HepG2 (cell line): ENCODE results near the gene SYCE3. TPM values are rescaled to one million over a fixed set of nuclear protein-coding genes. Genes with fewer than 3 reads are reported as not detected.
A peak's percentile ranks its signal among the peaks of the same experiment; 100 is the strongest.

ENCODE experiments used
- AHR ChIP-seq: IDR thresholded peaks from 2 replicates; pipeline ENCODE4 v1.6.1; 2018; ENCODE audit warnings: missing genetic modification reagents, missing compliant biosample characterization
- ATF7 ChIP-seq, 2 experiments: fragments of 450-650 bp in 1 of 2; sonication (generic) in 1 of 2; formaldehyde crosslinking in 1 of 2; IDR thresholded peaks; 2 replicates each; pipeline versions ENCODE4 v1.4.0 to v1.6.1; 2016 to 2020; ENCODE audit warnings: antibody characterized with exemption in 1 of 2, mild to moderate bottlenecking in 1 of 2, missing genetic modification reagents in 1 of 2
- CENPBD1 ChIP-seq: sonication (generic); formaldehyde crosslinking; IDR thresholded peaks from 2 replicates; pipeline ENCODE4 v1.8.0; 2022; ENCODE audit warnings: missing genetic modification reagents, low read depth, mild to moderate bottlenecking, borderline replicate concordance
- CERS6 ChIP-seq: sonication (generic); formaldehyde crosslinking; IDR thresholded peaks from 2 replicates; pipeline ENCODE4 v1.5.0; 2020; ENCODE audit warnings: missing genetic modification reagents
- FOXC1 ChIP-seq: sonication (generic); formaldehyde crosslinking; IDR thresholded peaks from 2 replicates; pipeline ENCODE4 v1.8.0; 2022; ENCODE audit warnings: mild to moderate bottlenecking, missing genetic modification reagents, borderline replicate concordance
- HMG20B ChIP-seq: conservative IDR thresholded peaks from 2 replicates; pipeline ENCODE4 v1.6.1; 2016; ENCODE audit warnings: missing genetic modification reagents, missing compliant biosample characterization
- HMGA1 ChIP-seq: sonication (generic); formaldehyde crosslinking; conservative IDR thresholded peaks from 2 replicates; pipeline ENCODE4 v1.4.0; 2020; ENCODE audit warnings: missing genetic modification reagents
- IKZF1 ChIP-seq: fragments of 450-650 bp; IDR thresholded peaks from 2 replicates; pipeline ENCODE4 v1.7.1; 2016
- KDM2A ChIP-seq: sonication (generic); formaldehyde crosslinking; IDR thresholded peaks from 2 replicates; pipeline ENCODE4 v1.4.0; 2020; ENCODE audit warnings: low read depth, missing genetic modification reagents, borderline replicate concordance
- MLXIP ChIP-seq: sonication (generic); formaldehyde crosslinking; IDR thresholded peaks from 2 replicates; pipeline ENCODE4 v1.9.0; 2021; ENCODE audit warnings: missing genetic modification reagents, borderline replicate concordance
- MTA3 ChIP-seq: sonication (generic); formaldehyde crosslinking; IDR thresholded peaks from 2 replicates; pipeline ENCODE4 v1.4.0; 2020; ENCODE audit warnings: missing genetic modification reagents
- MZF1 ChIP-seq: sonication (generic); formaldehyde crosslinking; IDR thresholded peaks from 2 replicates; pipeline ENCODE4 v1.8.1; 2023; ENCODE audit warnings: mild to moderate bottlenecking, missing genetic modification reagents, borderline replicate concordance
- NFE2L1 ChIP-seq: sonication (generic); formaldehyde crosslinking; IDR thresholded peaks from 2 replicates; pipeline ENCODE4 v1.4.0; 2020; ENCODE audit warnings: missing genetic modification reagents, mild to moderate bottlenecking, borderline replicate concordance
- NPAS2 ChIP-seq: sonication (generic); formaldehyde crosslinking; IDR thresholded peaks from 2 replicates; pipeline ENCODE4 v1.8.0; 2022; ENCODE audit warnings: mild to moderate bottlenecking, missing genetic modification reagents, borderline replicate concordance
- PITX1 ChIP-seq: sonication (generic); formaldehyde crosslinking; IDR thresholded peaks from 2 replicates; pipeline ENCODE4 v1.5.1; 2020; ENCODE audit warnings: mild to moderate bottlenecking, missing genetic modification reagents
- SPEN ChIP-seq: sonication (generic); formaldehyde crosslinking; IDR thresholded peaks from 2 replicates; pipeline ENCODE4 v1.5.1; 2020; ENCODE audit warnings: low read depth, mild to moderate bottlenecking, missing genetic modification reagents
- XRCC5 ChIP-seq: fragments of 200-400 bp; formaldehyde crosslinking; optimal IDR thresholded peaks from 2 replicates; pipeline ENCODE3; 2017; ENCODE audit warnings: mild to moderate bottlenecking, low read length
- ZKSCAN5 ChIP-seq: sonication (generic); formaldehyde crosslinking; IDR thresholded peaks from 2 replicates; pipeline ENCODE4 v1.5.1; 2020; ENCODE audit warnings: mild to moderate bottlenecking, missing genetic modification reagents
- ZNF263 ChIP-seq: sonication (generic); formaldehyde crosslinking; IDR thresholded peaks from 2 replicates; pipeline ENCODE4 v1.4.0; 2020; ENCODE audit warnings: missing genetic modification reagents
- ZNF3 ChIP-seq: IDR thresholded peaks from 2 replicates; pipeline ENCODE4 v1.7.0; 2017; ENCODE audit warnings: inconsistent platforms
- ZNF30 ChIP-seq: sonication (generic); formaldehyde crosslinking; IDR thresholded peaks from 2 replicates; pipeline ENCODE4 v1.5.0; 2020; ENCODE audit warnings: mild to moderate bottlenecking, missing genetic modification reagents
- ZNF543 ChIP-seq: sonication (generic); formaldehyde crosslinking; IDR thresholded peaks from 2 replicates; pipeline ENCODE4 v1.4.0; 2020; ENCODE audit warnings: mild to moderate bottlenecking, missing genetic modification reagents
- ZNF746 ChIP-seq: sonication (generic); formaldehyde crosslinking; IDR thresholded peaks from 2 replicates; pipeline ENCODE4 v1.8.0; 2022; ENCODE audit warnings: mild to moderate bottlenecking, missing genetic modification reagents
- ZNF792 ChIP-seq: IDR thresholded peaks from 2 replicates; pipeline ENCODE4 v1.6.1; 2016
- ZNF891 ChIP-seq: sonication (generic); formaldehyde crosslinking; IDR thresholded peaks from 2 replicates; pipeline ENCODE4 v1.5.0; 2020; ENCODE audit warnings: mild to moderate bottlenecking, missing genetic modification reagents
- ZSCAN12 ChIP-seq: sonication (generic); formaldehyde crosslinking; IDR thresholded peaks from 2 replicates; pipeline ENCODE4 v1.9.0; 2021; ENCODE audit warnings: mild to moderate bottlenecking, missing genetic modification reagents
- ZSCAN25 ChIP-seq: sonication (generic); formaldehyde crosslinking; IDR thresholded peaks from 2 replicates; pipeline ENCODE4 v1.8.0; 2022; ENCODE audit warnings: mild to moderate bottlenecking, missing genetic modification reagents
- polyA plus RNA-seq, 8 experiments: library from polyadenylated mRNA; depleted of rRNA in 3 of 8; stranded (reverse) in 7 of 8; unstranded in 1 of 8; fragments of >200 nt; fragmentation: Illumina TruSeq in 4 of 8; extraction: Trizol in 4 of 8; gene quantifications; 2 replicates each; pipeline versions ENCODE4 v1.2.1 to v1.2.3, GENCODE V29; 2011 to 2016; ENCODE audit warnings: low read depth in 4 of 8, missing spikeins in 1 of 8, mixed read lengths in 1 of 8; ENCODE audit not compliant: insufficient read depth in 1 of 8
- total RNA-seq, 5 experiments: library from RNA; depleted of rRNA; stranded (reverse); fragments of >200 nt; fragmentation: Illumina TruSeq; extraction: Trizol; gene quantifications; 2 replicates each; pipeline ENCODE4 v1.2.3, GENCODE V29; 2016; ENCODE audit warnings: low read depth in 1 of 5

SYCE3 gene
- total and polyA plus RNA-seq, 2 of the 13 experiments (the other 11 are each of a cell fraction or from before 2014, with no cell fraction given) = not detected

- TF ChIP-seq HMG20B (CRISPR knock-in tag) (0 out of 2 replicates have a peak, but pooled peaks have one; percentile 33), MZF1 (0 out of 2 replicates have a peak, but pooled peaks have one; percentile 46), AHR (CRISPR knock-in tag) (no peak), ZNF543 (CRISPR knock-in tag) (no peak; the same call in 1 of the 2 replicates), ZSCAN12 (CRISPR knock-in tag) (peak; percentile 69; the same call in 1 of the 2 replicates), NPAS2 (no peak), CERS6 (CRISPR knock-in tag) (no peak), KDM2A (CRISPR knock-in tag) (peak; percentile 70), ZNF3 (no peak), ZNF30 (CRISPR knock-in tag) (no peak), ZNF792 (CRISPR knock-in tag) (peak; percentile 32; the same call in 1 of the 2 replicates), HMGA1 (CRISPR knock-in tag) (no peak), ZKSCAN5 (no peak), MTA3 (CRISPR knock-in tag) (no peak), NFE2L1 (CRISPR knock-in tag) (no peak), XRCC5 (peak; percentile 31), CENPBD1 (no peak), ZNF891 (CRISPR knock-in tag) (no peak), SPEN (CRISPR knock-in tag) (0 out of 2 replicates have a peak, but pooled peaks have one; percentile 73), MLXIP (CRISPR knock-in tag) (0 out of 2 replicates have a peak, but pooled peaks have one; percentile 61), ZNF263 (CRISPR knock-in tag) (peak; percentile 38; the same call in 1 of the 2 replicates), IKZF1 (no peak), ZSCAN25 (0 out of 2 replicates have a peak, but pooled peaks have one; percentile 1), PITX1 (CRISPR knock-in tag) (peak; percentile 35), ATF7 (IDR thresholded peaks at IDR 0.05) (no peak), ATF7 (CRISPR knock-in tag; IDR thresholded peaks at IDR 0.05) (no peak), FOXC1 (CRISPR knock-in tag) (no peak), ZNF746 (CRISPR knock-in tag) (peak; percentile 77)
Observed at GRCh38 chr22:50529897-50530579, 32.7 kb downstream of the SYCE3 start, which contains the start of gene TYMP (continued).
